ENCODE measurements around the gene NOP9.

NOP9 gene

DNA sequence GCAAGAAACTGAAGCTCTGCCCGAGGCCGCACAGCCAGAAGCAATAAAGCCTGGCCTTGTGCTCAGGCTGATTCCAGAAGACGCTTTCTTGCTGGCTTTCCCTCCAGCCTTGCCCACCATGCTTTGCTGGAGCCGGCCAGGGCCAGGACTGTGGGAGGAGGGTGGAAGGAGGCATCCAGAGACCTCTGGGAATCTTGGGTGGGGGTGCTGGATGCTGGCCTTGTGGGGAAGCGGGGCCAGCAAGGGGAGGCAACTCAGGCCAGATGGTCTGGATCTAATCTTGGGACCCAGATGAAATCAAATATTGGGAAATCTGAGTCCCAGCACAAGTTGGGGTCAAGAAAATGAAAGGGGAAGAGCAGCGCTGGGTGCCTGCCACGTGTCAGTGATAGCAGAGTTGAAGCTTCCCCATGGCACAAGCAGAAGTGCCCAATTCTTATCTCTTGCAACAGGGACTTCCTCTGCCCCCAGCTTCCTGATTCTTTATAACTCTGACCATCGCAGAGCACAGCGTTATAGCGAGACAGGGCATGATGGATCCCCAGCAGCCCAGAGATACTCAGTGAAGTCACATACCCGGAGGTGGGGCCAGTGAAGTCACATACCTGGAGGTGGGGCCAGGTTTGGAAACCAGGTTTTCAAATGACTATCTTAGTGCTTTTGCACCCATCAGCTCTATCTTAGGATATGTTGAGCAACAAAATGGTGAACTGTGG, 21.9 kb upstream of the NOP9 start:
- Histone ChIP-seq H3K14ac (ENCODE audit: low read length) (no peak overlapping the region), H4K8ac (ENCODE audit: low read depth, low read length) (no peak overlapping the region), H3K4me2 (ENCODE audit: insufficient read depth, low read length, poor library complexity, severe bottlenecking) (no peak overlapping the region), H2BK12ac (ENCODE audit: low read length) (no peak overlapping the region), H3K27me3 (ENCODE audit: control insufficient read depth in 3 of 3, insufficient read depth in 3 of 3, low read depth in 1 of 3, low read length in 3 of 3) (no peaks in the 10 kb centered on the region), H3K4ac (ENCODE audit: low read length) (no peak overlapping the region), H3K27ac (replicated peaks; ENCODE audit: low read length) (no peak overlapping the region), H2BK5ac (ENCODE audit: low read length) (no peak overlapping the region), H3K4me3 (ENCODE audit: low read length in 2 of 2) (no peak overlapping the region), H2AFZ (ENCODE audit: low read length) (no peak overlapping the region), H3K9me3 (replicated peaks in 1 of 2; ENCODE audit: control insufficient read depth in 2 of 2, insufficient read depth in 1 of 2, low read depth in 1 of 2, low read length in 2 of 2) (no peaks in the 10 kb centered on the region), H3K79me1 (ENCODE audit: low read depth, low read length) (no peaks in the 10 kb centered on the region), H3K18ac (ENCODE audit: low read length) (no peak overlapping the region), H3K4me1 (ENCODE audit: control insufficient read depth in 2 of 2, insufficient read depth in 1 of 2, low read depth in 1 of 2, low read length in 2 of 2) (no peaks in the 10 kb centered on the region), H2BK120ac (ENCODE audit: low read depth, low read length) (no peak overlapping the region), H4K91ac (ENCODE audit: low read depth, low read length, poor library complexity) (no peak overlapping the region), H3K23ac (ENCODE audit: low read depth, low read length, poor library complexity) (no peak overlapping the region), H3K9ac (ENCODE audit: low read depth, low read length, poor library complexity) (no peak overlapping the region), H3K36me3 (replicated peaks in 1 of 2; ENCODE audit: control insufficient read depth in 2 of 2, insufficient read depth in 2 of 2, low read length in 2 of 2) (peaks cover 0 to under 1% of the 10 kb centered on the region in 2 donors), H2BK15ac (ENCODE audit: low read length) (no peak overlapping the region), H2AK5ac (ENCODE audit: low read depth, low read length) (no peak overlapping the region)
- DNase-seq (ENCODE audit: low spot score) = no peak
- no CpG with 5 or more reads among the region's 11 CpGs for WGBS, 2 donors (ENCODE audit: extremely low coverage in 2 of 2, insufficient read length in 2 of 2, insufficient replicate concordance in 1 of 2)

DNA sequence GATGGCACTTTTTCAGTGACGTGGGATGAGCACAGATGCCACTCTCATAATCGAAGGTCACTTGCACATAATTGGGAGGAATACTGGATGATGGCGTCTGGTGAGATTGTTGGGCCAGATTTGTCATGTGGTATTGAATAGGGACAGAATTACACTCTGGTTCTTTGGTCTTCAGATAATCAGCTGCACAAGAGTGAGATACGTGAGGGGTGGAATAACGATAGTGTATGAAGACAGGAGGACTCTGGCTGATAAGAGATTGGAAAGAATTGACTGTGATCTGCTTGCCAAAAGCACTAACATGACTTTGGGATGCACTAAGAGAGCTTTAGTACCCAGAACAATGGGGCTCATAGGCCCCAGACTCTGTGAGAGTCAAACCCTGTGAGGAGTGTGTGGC, 21.2 kb upstream of the NOP9 start:
- Histone ChIP-seq H3K4me1 (ENCODE audit: control insufficient read depth in 2 of 2, insufficient read depth in 1 of 2, low read depth in 1 of 2, low read length in 2 of 2) (no peaks in the 10 kb centered on the region), H3K36me3 (replicated peaks in 1 of 2; ENCODE audit: control insufficient read depth in 2 of 2, insufficient read depth in 2 of 2, low read length in 2 of 2) (no peaks in the 10 kb centered on the region), H3K23ac (ENCODE audit: low read depth, low read length, poor library complexity) (no peak overlapping the region), H4K8ac (ENCODE audit: low read depth, low read length) (no peak overlapping the region), H2BK12ac (ENCODE audit: low read length) (no peak overlapping the region), H2AK5ac (ENCODE audit: low read depth, low read length) (no peak overlapping the region), H2BK5ac (ENCODE audit: low read length) (no peak overlapping the region), H3K79me1 (ENCODE audit: low read depth, low read length) (no peaks in the 10 kb centered on the region), H3K27me3 (ENCODE audit: control insufficient read depth in 3 of 3, insufficient read depth in 3 of 3, low read depth in 1 of 3, low read length in 3 of 3) (no peaks in the 10 kb centered on the region), H3K4ac (ENCODE audit: low read length) (no peak overlapping the region), H3K14ac (ENCODE audit: low read length) (no peak overlapping the region), H3K27ac (replicated peaks; ENCODE audit: low read length) (no peak overlapping the region), H3K18ac (ENCODE audit: low read length) (no peak overlapping the region), H2BK120ac (ENCODE audit: low read depth, low read length) (no peak overlapping the region), H3K4me2 (ENCODE audit: insufficient read depth, low read length, poor library complexity, severe bottlenecking) (no peak overlapping the region), H3K4me3 (ENCODE audit: low read length in 2 of 2) (no peak overlapping the region), H2AFZ (ENCODE audit: low read length) (no peak overlapping the region), H3K9ac (ENCODE audit: low read depth, low read length, poor library complexity) (no peak overlapping the region), H4K91ac (ENCODE audit: low read depth, low read length, poor library complexity) (no peak overlapping the region), H2BK15ac (ENCODE audit: low read length) (no peak overlapping the region), H3K9me3 (replicated peaks in 1 of 2; ENCODE audit: control insufficient read depth in 2 of 2, insufficient read depth in 1 of 2, low read depth in 1 of 2, low read length in 2 of 2) (no peaks in the 10 kb centered on the region)
- no peak for DNase-seq (ENCODE audit: low spot score)
- no CpG with 5 or more reads among the region's 5 CpGs for WGBS, 2 donors (ENCODE audit: extremely low coverage in 2 of 2, insufficient read length in 2 of 2, insufficient replicate concordance in 1 of 2)

DNA sequence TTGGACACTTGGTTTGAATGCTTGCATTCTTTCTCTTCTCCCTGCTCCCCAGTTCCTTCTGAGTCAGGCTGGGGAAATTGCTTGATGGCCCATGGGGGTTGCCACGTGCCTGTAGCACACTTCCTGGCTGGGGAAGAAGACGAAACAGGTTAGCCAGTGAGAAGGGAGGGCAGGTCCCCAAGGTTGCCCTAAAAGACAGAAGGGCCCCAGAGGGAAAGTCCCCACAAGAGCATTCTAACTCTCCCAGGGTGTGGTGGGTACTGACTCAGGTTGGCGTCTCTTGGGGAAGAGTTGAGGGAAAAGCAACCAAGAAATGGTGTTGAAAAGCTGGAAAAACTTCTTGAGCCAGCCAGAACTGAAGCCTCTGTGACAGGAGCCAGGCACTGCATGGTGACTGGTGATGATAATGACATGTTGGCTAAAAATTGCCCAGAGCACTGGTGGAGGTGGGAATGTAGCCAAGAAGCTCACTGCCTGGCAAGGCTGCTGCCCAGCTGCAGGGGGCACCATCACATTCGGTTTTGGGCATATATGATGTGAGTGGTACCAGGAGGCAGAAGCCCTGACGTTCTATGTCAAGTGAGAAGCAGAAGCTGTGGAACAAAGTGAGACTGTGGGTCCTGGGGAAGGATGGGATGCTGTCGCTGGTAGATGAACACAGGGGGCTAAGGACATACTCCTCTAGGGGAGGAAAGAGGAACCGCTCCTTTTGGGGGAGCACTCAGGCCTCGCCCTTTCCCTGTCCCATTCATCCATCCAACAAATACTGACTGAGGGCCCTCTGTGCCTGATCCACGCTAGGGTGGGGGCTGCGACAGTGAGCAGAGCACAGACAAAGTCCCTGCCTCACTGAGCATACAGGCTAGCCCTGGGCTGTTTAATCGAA, 20.1 kb upstream of the NOP9 start:
- no CpG with 5 or more reads among the region's 11 CpGs for WGBS, 2 donors (ENCODE audit: extremely low coverage in 2 of 2, insufficient read length in 2 of 2, insufficient replicate concordance in 1 of 2)
- DNase-seq (ENCODE audit: low spot score) = no peak

DNA sequence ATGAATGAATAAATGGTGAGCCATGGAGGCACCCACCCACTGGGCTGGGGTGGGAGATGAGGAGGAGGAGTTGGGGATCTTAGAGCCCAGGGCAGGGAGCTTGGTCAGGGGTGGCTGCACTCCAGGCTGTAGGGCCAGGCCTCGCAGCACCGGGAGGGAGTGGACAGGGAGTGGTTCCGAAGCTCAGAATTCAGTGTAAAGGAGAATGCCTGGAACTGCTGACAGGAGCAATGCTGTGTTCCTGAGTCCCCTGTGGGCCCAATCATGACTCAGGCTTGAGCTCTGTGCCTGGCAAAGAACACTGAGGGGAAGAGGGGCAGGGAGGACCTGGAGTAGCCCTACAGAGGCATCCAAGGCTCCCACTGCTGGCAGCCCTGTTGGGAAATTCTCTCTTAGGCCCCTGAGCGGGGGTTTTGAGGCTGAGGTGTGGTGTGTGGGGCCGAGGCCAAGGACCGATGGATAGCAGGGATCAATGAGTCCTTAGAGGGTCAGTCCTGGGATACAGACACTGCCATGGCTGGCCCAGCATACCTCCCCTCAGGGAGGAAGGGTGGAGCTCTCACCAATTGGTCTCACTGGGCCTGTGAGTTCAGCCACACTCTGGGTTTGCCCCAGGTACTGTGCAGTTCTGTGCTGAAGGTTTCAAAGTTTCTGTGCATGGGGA, 18.7 kb upstream of the NOP9 start:
- Histone ChIP-seq H2AFZ (ENCODE audit: low read length) (no peak overlapping the region), H3K27me3 (ENCODE audit: control insufficient read depth in 3 of 3, insufficient read depth in 3 of 3, low read depth in 1 of 3, low read length in 3 of 3) (no peaks in the 10 kb centered on the region), H2BK120ac (ENCODE audit: low read depth, low read length) (no peak overlapping the region), H3K9me3 (replicated peaks in 1 of 2; ENCODE audit: control insufficient read depth in 2 of 2, insufficient read depth in 1 of 2, low read depth in 1 of 2, low read length in 2 of 2) (no peaks in the 10 kb centered on the region), H2BK15ac (ENCODE audit: low read length) (no peak overlapping the region), H3K23ac (ENCODE audit: low read depth, low read length, poor library complexity) (no peak overlapping the region), H3K36me3 (replicated peaks in 1 of 2; ENCODE audit: control insufficient read depth in 2 of 2, insufficient read depth in 2 of 2, low read length in 2 of 2) (no peaks in the 10 kb centered on the region), H2AK5ac (ENCODE audit: low read depth, low read length) (peak overlapping the region; percentile 33), H3K79me1 (ENCODE audit: low read depth, low read length) (no peaks in the 10 kb centered on the region), H4K8ac (ENCODE audit: low read depth, low read length) (no peak overlapping the region), H3K18ac (ENCODE audit: low read length) (no peak overlapping the region), H3K4me1 (ENCODE audit: control insufficient read depth in 2 of 2, insufficient read depth in 1 of 2, low read depth in 1 of 2, low read length in 2 of 2) (peaks cover 0 to 3% of the 10 kb centered on the region in 2 donors), H3K4me3 (ENCODE audit: low read length in 2 of 2) (no peak overlapping the region), H3K27ac (replicated peaks; ENCODE audit: low read length) (no peak overlapping the region), H4K91ac (ENCODE audit: low read depth, low read length, poor library complexity) (no peak overlapping the region), H3K14ac (ENCODE audit: low read length) (no peak overlapping the region), H3K4ac (ENCODE audit: low read length) (no peak overlapping the region), H3K9ac (ENCODE audit: low read depth, low read length, poor library complexity) (peak overlapping the region; percentile 15), H3K4me2 (ENCODE audit: insufficient read depth, low read length, poor library complexity, severe bottlenecking) (no peak overlapping the region), H2BK5ac (ENCODE audit: low read length) (no peak overlapping the region), H2BK12ac (ENCODE audit: low read length) (no peak overlapping the region)
- DNase-seq (ENCODE audit: low spot score) = no peak
- no CpG with 5 or more reads among the region's 6 CpGs for WGBS, 2 donors (ENCODE audit: extremely low coverage in 2 of 2, insufficient read length in 2 of 2, insufficient replicate concordance in 1 of 2)

More for the DNA sequence above, 20.1 kb upstream of the NOP9 start:
- Histone ChIP-seq H2AK5ac (ENCODE audit: low read depth, low read length) (no peak overlapping the region), H3K23ac (ENCODE audit: low read depth, low read length, poor library complexity) (no peak overlapping the region), H4K91ac (ENCODE audit: low read depth, low read length, poor library complexity) (no peak overlapping the region), H3K4me2 (ENCODE audit: insufficient read depth, low read length, poor library complexity, severe bottlenecking) (no peak overlapping the region), H3K36me3 (replicated peaks in 1 of 2; ENCODE audit: control insufficient read depth in 2 of 2, insufficient read depth in 2 of 2, low read length in 2 of 2) (no peaks in the 10 kb centered on the region), H2BK5ac (ENCODE audit: low read length) (no peak overlapping the region), H2BK120ac (ENCODE audit: low read depth, low read length) (no peak overlapping the region), H3K4me1 (ENCODE audit: control insufficient read depth in 2 of 2, insufficient read depth in 1 of 2, low read depth in 1 of 2, low read length in 2 of 2) (no peaks in the 10 kb centered on the region), H2AFZ (ENCODE audit: low read length) (no peak overlapping the region), H3K14ac (ENCODE audit: low read length) (no peak overlapping the region), H3K4ac (ENCODE audit: low read length) (no peak overlapping the region), H2BK12ac (ENCODE audit: low read length) (no peak overlapping the region), H3K9ac (ENCODE audit: low read depth, low read length, poor library complexity) (peak overlapping the region; percentile 22), H3K27me3 (ENCODE audit: control insufficient read depth in 3 of 3, insufficient read depth in 3 of 3, low read depth in 1 of 3, low read length in 3 of 3) (no peaks in the 10 kb centered on the region), H3K9me3 (replicated peaks in 1 of 2; ENCODE audit: control insufficient read depth in 2 of 2, insufficient read depth in 1 of 2, low read depth in 1 of 2, low read length in 2 of 2) (no peaks in the 10 kb centered on the region), H3K79me1 (ENCODE audit: low read depth, low read length) (no peaks in the 10 kb centered on the region), H2BK15ac (ENCODE audit: low read length) (no peak overlapping the region), H3K4me3 (ENCODE audit: low read length in 2 of 2) (no peak overlapping the region), H4K8ac (ENCODE audit: low read depth, low read length) (no peak overlapping the region), H3K18ac (ENCODE audit: low read length) (no peak overlapping the region), H3K27ac (replicated peaks; ENCODE audit: low read length) (no peak overlapping the region)

Data from neuronal stem cell (in vitro differentiated cells).